DMS53 treated with DMSO at 0.1 percent for 48 hours (cell line): Measurements from ENCODE around the gene PTPRM.
A peak's percentile ranks its signal among the peaks of the same experiment; 100 is the strongest.
"Not testable (repeated sequence)": the region's sequence is repeated elsewhere in the genome, so short reads cannot be mapped to it uniquely, and the experiment has no call there.

Experiments
- DNase-seq: peaks from one replicate; lab custom pipeline; 2025; ENCODE audit not compliant: unreplicated experiment; lab: John Stamatoyannopoulos, UW

The PTPRM gene

GRCh38 chr18:8439055-8439454, 871.9 kb downstream of the PTPRM start:
- DNase-seq, result no peak

GRCh38 chr18:8443505-8443904, 876.4 kb downstream of the PTPRM start:
- no peak for DNase-seq

GRCh38 chr18:8446936-8447335, 879.8 kb downstream of the PTPRM start:
- DNase-seq, result not testable (repeated sequence)

GRCh38 chr18:8448130-8448529, 881.0 kb downstream of the PTPRM start:
- no peak for DNase-seq

GRCh38 chr18:8450013-8450412, 882.9 kb downstream of the PTPRM start:
- peak; percentile 31 for DNase-seq

GRCh38 chr18:8450898-8451665, 884.0 kb downstream of the PTPRM start:
- no peak for DNase-seq

GRCh38 chr18:8453528-8453927, 886.4 kb downstream of the PTPRM start:
- DNase-seq, result no peak

- no peak for DNase-seq
Observed at GRCh38 chr18:8454136-8454535, 887.0 kb downstream of the PTPRM start.

GRCh38 chr18:8455661-8456614, 888.8 kb downstream of the PTPRM start:
- peak; percentile 63 for DNase-seq
